Hepatocyte (in vitro differentiated cells): ENCODE data around the gene FREM3.

ENCODE experiments used
- CTCF ChIP-seq: fragments of 200-600 bp; sonication (generic); IDR thresholded peaks from 2 replicates; pipeline ENCODE4 v1.5.1; 2016; ENCODE audit warnings: antibody characterized with exemption, mild to moderate bottlenecking; ENCODE audit not compliant: poor library complexity
- EZH2 ChIP-seq: fragments of 200-600 bp; sonication (generic); IDR thresholded peaks from 2 replicates; pipeline ENCODE4 v1.6.1; 2016; ENCODE audit warnings: antibody characterized with exemption, mild to moderate bottlenecking, borderline replicate concordance
- EZH2phosphoT487 ChIP-seq: fragments of 200-600 bp; sonication (generic); IDR thresholded peaks from one replicate; pipeline ENCODE4 v1.6.1; 2018; ENCODE audit warnings: antibody characterized with exemption, mild to moderate bottlenecking, low read depth, moderate library complexity; ENCODE audit not compliant: unreplicated experiment, severe bottlenecking

DNA sequence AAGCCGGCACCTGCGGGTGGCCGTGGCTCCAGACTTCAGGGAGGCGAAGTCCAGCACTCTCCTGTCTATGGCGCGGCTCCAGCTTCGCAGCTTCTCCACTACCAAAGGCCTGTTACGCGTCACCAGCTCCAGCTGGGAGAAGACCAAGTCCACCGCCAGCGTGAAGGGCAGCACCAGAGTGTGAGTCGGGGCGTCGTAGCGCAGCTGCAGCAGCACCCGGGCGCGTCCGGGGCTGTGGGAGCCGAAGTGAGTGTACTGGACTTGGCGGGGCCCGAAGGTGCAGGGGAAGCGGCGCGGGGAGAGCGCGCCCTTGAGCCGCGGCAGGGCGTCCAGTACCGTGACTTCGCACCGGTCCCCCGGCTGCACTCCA lies 444 bp downstream of the FREM3 start:
- TF ChIP-seq CTCF, result no peak
- no peak for TF ChIP-seq EZH2phosphoT487
- no peak for TF ChIP-seq EZH2
